DMS53 treated with DMSO at 0.1 percent for 48 hours (cell line): ENCODE results near the gene PRRC1.

Experiments used
- DNase-seq: peaks from one replicate; lab custom pipeline; 2025; ENCODE audit not compliant: unreplicated experiment; lab: John Stamatoyannopoulos, UW

Gene PRRC1

DNA sequence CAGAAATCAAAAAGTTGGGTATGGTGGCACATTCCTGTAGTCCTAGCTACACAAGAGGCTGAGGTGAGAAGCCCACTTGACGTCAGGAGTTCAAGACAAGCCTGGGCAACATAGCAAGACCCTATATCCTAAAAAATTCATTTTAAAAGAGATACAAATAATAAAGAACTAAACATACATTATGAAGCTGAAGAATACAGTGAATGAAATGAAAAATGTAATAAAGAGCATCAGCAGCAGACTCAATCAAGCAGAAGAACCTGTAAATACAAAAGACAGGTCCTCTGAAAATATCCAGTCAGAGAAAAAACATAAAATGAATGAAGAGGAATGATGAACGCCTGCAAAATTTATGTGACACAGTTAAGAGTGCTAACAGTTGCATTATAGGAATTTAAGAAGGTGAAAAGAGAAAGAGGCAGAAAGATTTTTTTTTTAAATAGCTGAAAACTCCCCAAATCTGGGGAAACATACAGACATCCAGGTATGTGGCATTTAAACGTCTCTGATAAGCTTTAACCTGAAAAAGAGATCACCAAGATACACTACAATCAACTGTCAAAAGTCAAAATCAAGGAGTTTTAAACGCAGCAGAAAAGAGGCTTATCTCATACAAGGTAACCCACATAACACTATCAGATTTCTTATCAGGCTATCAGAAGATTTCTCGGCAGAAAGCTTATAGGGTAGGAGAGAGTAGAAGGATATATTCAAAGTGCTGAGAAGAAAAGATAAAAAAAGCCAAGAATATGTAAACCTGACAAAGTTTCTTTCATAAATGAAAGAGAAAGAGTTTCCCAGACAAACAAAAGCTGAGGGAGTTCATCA lies 57.6 kb downstream of the PRRC1 start:
- DNase-seq = no peak

DNA sequence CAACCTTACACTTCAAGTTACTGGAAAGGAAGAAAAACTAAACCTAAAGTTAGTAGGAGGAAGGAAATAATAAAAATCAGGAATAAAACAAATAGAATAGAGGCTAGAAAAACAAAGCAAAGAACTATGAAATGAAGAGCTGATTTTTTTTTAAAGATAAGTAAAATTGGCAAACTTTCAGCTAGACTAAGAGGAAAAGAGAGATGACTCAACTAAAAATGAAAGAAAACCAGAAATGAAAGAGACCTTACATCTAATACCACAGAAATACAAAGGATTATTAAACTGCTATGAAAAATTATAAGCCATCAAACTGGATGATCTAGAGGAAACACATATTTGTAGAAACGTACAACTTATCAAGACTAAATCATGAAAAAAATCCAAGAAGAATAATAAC lies 60.0 kb downstream of the PRRC1 start:
- no peak for DNase-seq

DNA sequence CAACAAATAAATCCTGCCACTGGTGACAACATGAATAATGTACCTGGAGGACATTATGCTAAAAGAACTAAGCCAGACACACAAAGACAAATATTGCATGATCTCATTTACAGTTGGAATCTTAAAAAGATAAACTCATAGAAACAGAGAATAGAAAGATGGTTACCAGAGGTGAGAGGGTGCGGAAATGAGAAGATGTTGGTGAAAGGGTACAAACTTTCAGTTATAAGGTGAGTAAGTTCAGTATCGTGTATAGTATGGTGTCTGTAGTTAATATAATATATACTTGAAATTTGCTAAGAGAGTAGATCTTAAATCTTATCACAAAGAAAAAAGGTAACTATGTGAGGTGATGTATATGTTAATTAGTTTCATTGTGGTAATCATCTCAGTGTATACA lies 63.3 kb downstream of the PRRC1 start:
- no peak for DNase-seq

DNA sequence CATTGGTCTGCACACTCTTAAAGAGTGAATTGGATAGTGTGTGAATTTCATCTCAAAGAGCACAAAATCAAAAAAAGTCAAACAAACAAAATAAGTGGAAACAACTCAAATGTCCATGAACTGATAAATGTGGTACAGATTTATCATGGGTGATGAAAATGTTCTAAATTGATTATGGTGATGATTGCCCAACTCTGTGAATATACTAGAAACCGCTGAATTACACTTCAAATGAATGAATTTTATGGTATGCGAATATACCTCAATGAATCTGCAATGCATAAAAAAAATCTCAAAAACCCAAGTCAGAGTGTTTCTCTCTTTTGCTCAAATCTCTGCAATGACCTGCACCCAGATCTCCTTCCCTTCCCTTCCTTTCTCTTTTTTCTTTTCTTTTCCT lies 64.0 kb downstream of the PRRC1 start:
- no peak for DNase-seq

DNA sequence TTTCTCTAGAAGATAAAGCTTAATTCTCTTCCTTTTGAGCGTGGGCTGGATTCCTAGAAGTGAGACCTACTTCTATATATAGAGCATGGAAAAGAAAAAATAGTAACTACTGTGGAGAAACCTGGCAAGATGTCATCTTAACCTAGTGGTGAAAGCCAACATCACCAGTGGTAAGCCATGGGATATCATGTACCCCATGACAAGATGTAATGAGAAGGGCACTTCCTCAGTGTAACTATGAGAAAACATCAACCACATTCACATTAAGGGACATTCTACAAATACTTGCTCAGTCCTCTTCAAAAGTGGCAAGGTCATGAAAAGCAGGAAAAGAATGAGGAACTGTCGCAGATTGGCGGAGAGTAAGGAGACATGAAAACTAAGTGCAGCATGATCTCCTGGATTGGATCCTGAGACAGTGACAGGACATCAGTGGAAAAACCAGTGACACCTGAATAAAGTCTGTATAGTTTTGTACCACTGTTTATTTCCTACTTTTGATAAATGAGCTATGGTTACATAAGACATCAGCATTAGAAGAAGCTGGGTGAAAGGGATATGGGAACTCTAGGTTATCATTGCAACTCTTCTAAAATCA lies 65.4 kb downstream of the PRRC1 start:
- DNase-seq = no peak

DNA sequence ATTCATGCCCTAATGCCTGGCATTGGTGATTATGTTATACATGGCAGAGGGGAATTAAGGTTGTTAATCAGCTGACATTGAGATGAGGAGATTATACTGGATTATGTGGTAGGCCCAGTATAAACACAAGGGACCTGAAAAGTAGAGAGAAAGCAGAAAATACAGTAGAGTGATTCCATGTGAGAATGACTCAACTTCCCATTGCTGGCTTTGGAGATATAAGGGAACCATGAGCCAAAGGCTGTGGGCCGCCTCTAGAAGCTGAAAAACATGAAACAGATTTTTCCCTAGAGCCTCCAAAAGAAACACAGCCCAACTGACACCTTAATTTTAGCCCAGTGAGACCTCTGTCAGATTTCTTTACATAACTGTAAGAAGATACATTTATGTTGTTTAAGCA lies 66.4 kb downstream of the PRRC1 start:
- DNase-seq = no peak

DNA sequence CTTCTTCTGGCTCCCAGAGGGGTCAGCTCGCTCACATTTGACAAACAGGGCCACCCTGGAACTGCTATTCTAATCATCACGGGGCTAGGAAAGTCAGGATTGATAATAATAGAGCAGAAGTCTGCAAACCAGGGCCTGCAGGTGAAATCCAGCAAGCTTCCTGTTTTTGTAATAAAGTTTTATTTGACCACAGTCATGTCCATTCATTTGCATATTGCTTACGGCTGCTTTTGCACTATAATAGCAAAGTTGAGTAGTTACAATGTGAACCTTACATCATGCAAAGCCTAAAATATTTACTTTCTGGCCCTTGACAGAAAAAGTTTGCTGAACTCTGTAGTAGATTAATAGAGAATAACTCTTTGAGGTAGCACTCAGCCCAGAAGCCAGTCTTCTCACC lies 68.2 kb downstream of the PRRC1 start:
- DNase-seq = no peak

DNA sequence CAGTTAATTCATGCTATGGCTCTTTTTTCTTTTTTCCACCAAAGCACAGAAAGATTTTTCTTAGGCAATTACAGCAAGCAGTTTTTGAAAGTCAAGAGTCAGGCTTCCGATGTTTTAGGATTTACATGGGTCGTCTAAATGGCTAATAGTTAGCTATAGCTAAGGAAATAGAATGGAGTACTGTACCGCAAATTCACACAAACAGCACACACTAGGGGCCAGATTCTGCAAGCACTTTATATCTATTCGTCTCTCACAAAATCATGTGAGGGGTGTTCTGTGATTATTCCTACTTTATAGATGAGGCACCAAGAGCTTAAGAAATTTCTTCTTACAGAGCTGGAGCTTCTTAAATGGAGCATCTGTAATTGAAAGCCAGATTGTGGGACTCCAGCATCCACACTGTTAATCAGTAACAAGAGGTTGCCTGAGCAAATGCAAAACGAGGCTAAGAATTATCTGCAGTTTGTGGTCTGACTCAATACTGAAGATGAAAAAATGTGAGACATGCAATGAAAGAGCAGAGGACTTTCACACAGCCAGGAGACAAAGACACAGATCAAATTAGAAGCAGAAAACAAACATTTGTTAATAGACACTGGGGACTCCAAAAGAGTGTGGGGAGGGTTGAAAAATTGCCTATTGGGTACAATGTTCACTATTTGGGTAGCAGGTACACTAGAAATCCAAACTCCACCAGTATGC lies 68.8 kb downstream of the PRRC1 start:
- peak; percentile 19 for DNase-seq

DNA sequence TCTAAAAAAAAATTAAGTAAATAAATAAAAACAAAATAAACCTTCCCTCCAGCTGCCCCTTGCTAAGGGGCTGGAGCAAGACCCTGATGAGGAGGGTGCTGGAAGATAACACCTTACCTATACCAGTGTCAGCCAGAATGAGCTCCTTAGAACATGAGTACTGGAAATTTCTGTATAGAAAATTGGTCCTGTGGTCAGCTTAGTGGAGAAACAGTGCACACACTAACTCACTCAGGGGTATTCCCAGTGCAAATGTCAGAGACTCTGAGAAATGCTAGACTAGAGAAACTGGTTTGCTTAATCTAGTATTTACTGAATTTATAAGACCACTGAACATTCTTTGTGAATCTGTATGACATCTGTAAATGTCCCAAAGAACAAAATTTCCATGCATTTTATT lies 69.4 kb downstream of the PRRC1 start:
- DNase-seq = no peak

DNA sequence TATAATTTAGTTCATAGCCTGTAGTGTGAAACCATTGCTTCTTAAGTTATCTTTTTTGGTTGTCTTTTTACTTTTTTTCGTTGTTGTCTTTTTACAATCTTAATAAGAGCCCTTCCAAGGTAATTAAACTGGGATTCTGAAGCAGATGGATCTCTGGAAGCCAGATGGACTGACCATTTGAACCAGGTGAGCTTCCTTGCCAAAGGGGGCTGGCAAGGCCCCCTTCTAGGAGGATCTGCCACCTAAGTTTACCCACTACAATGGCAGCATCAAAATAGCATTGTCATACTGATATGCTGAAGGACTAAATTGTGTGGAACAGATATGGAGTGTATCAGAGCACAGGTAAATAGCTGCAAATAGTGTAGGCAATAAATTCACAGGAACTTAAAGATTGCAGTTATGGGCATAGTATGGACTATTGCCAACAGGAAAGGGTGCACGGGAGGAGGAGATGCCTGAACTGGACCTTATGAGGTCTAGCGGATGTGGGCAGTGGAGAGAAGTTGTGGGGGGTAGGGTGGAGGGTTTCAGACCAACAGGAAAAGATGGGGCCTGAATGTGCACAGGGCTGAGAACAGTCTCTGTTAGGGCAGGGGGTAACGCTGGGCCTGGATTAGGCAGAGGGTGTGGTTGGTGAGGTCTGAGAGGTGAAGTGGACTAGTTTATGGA lies 69.9 kb downstream of the PRRC1 start:
- no peak for DNase-seq

DNA sequence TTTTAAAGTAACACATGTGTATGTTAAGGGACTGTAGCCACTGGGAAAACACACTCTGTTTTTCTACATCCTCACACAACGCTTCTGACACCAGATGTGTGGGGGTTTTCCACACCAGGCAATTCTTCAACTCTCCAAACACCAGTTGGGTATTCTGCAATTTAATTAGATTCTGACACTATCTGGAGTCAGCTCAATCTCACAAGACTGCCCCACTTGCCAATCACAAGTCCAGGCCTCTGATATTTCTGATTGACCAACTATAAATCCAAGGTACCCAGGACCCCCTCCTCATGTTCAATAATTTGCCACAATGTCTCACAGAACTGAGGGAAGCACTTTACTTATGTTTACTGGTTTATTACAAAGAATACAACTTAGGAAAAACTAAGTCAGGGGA lies 70.9 kb downstream of the PRRC1 start:
- DNase-seq = no peak

DNA sequence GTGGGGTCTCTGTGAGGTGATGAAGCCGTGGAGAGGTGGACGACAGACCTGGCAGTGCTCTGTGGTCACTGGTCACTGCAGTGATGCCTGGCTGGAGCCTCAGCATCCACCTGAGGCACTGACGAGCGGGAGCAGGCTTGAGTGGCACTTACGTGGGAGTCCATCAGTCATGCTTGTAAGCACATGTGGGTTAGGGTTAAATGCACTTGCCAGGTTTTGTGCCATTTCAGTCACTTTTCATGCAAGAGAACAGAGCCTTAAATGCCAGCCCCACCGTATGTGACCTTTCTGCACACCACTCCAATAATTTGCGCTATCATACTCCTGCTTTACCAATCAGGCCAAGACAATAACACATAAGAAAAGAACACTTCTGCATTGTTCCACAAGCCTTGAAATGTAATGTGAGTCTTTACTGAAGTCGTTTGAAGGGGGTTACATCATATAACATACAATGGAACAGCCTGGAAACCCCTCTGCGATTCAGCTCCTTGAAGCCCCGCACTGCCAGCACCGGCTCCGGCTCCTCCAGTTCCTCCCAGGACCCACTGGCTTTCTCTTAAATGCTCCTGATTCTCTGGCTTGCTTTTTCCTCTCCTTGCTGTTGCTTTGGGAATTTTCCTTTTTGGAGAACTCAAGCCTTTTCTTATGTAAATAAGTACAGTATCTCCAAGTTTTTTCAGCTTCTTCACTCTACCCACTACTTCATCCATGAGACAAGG lies 72.0 kb downstream of the PRRC1 start:
- no peak for DNase-seq

DNA sequence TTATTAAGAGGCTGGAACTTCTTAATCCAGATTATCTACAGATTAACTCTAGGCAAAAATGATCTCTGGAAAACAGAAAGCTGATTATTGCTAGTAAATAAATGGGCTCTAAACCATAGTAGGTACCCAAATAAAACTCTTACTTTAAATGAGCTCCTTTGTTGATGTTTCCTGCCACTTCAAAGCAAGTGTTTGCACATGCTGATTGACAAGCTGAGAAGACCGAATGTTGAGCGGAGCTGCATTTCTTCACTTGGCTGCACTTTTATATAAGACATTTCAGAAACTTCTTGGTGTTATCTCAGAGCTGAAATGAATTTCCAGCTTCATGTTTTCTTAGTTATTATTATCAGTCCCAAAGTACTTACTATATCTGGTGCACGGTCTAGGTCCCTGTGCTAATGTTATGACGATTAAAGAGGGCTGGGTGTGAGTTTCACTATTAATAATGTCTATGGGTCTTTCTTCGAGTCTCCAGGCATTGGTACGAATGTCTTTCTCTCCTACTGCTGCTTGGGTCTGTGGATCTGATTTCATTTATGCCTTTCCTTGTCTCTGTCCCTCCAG lies 72.8 kb downstream of the PRRC1 start:
- peak; percentile 26 for DNase-seq

DNA sequence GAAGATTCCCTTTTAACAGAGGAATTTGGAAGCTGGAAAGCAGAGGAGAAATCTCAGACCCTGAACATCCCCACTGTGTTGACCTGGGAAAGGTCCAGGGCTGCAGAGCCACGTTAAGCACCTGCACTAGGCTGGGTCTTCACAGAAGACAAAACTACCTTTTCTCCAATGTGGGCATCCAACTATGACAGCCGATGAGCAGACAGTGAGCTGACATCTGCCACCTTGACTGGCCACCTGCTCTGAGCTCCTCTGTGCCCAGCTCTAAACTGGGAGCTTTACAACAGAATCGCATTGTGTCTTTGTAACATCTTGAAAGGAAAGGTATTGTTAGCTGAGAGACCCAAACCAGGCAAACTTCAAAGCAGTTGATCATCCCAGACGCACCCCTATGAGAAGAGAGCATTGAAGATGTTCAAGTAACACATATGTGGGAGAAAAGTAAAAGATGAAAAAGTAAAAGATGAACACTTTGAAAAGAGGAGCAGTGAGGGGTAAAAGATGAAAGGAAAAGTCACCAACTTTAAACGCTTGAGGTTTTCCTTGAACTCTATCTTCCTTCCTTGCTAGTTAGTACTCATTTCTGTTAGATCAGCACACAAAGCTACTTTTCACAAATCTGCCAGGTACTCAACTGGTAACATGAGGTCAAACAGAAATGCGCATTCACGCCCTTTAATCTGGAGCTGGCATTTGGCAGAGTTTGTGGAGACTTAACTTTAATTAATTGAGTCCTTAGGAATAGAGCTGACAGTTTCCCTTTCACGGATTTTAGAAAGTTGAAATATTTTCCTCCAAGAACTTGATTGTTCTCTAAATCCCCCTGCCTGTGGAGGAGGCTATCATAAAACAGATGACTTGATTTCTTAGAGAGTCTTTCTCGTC lies 78.3 kb downstream of the PRRC1 start:
- no peak for DNase-seq

DNA sequence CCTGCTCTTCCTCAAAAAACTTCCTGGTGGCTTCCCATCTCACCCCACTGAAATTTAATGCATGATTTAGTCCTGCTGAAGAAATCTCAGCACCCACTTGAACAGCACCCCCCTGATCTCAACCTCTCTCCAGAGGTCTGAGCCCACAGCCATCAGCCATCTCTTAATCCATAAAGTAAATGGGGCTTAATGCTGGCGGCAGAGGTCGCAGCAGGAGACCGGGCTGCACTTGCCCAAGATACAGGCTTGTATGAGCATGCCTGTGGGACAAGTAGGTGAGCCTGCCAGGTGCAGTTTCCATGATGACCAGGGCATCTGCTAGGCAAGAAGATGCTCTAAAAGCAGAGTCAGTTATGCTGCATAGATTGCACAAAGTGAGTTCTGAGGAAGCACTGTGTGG lies 79.1 kb downstream of the PRRC1 start:
- no peak for DNase-seq

DNA sequence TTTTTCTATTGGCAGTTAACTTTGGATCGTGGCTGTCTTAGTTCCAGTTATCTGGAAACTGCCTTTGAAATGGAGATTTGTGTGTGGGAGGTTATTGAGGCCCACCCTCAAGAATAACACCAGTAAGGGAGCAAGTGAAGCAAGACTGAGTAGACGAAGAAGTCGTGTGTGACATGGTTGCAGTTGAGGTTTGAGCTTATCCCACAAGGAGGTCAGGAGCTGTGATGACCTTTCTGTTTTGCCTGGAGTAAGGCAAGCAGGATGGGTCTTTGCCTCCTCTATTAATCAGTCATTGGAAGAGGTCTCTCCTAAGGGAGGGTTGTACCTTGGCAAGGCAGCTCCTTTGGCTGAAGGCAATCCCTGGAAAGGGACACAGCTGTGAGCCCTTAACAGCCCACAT lies 81.9 kb downstream of the PRRC1 start:
- no peak for DNase-seq

DNA sequence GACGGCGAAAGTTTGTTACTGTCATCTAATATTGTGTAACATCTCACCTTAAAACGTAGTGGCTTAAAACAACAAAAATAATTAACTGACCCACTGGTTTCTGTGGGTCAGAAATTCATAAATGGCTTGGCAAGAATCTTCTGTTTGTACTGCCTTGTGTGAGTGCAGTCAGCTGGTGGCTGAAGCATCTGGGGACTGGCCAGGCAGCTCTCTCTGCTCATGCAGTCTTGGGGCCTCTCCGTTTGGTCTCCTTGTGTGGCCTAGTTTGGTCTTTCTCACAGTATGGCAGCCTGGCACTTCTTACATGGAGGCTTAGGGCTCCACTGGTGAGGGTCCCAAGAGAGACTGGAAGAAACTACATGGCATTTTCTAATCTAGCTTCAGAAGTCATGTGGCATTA lies 82.4 kb downstream of the PRRC1 start:
- no peak for DNase-seq

DNA sequence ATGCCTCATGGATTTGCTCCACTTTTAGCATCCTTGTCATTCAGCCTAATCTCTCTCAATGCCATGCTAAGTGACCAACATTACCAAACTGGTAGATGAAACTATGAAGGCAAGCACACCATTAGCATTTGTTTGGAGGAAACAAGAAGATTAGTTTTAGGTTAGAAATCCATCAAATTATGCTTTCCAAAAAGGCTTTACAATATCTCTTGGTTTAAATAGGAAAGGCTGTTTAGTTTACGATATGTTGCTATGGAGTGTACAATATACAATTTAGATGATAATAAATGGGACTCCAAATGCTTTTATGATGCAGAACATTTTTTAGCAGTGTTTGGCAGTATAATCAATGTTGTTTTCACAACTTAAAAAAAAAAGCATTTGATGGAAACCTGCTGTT lies 83.7 kb downstream of the PRRC1 start:
- no peak for DNase-seq

DNA sequence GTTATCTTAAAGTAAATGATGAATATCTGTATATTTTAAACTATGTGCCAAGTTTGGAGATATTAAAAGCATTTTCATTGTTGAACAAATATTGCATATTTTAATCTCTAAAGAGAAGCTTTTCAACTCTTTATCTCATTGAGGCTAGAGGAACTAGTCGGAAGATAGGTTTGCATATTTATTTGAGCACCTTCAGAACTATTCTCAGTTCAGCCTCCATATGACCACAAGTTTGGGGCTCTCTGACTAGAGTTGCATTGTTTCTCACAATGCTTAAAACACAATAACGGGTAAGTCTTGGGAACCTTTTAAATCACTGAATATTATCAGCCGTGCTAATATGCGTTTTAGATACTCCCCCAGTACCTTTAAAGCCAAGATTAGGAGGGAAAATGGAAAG lies 84.2 kb downstream of the PRRC1 start:
- DNase-seq = no peak

DNA sequence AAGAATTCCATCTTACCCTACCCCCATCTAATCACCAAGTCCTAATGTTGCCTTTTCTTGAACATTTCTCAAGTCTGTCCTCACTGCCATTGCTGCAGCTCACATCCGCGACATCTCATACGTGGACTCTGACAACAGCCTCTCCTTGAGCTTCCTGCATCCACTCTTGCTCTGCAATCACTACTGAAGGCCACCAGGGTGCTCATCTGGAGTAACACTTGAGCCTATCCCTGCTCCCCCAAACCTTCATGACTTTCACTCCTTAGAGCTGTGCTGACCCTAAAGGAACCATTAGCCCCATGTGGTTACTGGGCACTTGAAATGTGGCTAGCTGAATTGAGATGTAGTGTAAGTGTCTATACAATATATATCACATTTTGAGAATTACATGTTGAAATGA lies 85.0 kb downstream of the PRRC1 start:
- no peak for DNase-seq
